HL-60/S4 treated with phorbol 12-myristate 13-acetate at 8.2 ng/mL for 4 days and 3 days (cell line): ENCODE measurements around the gene ADAMTS13.

Source experiments
- in situ Hi-C: fragments of 300-500 bp; cut with MboI; formaldehyde crosslinking; loops from 2 replicates; pipeline ENCODE4 v1.15.0; 2022; ENCODE audit warnings: low sequenced_read_pairs

ADAMTS13 gene

GRCh38 chr9:133470427-133470924, 48.3 kb downstream of the ADAMTS13 start:
- in situ Hi-C loops = no loop called here

DNA sequence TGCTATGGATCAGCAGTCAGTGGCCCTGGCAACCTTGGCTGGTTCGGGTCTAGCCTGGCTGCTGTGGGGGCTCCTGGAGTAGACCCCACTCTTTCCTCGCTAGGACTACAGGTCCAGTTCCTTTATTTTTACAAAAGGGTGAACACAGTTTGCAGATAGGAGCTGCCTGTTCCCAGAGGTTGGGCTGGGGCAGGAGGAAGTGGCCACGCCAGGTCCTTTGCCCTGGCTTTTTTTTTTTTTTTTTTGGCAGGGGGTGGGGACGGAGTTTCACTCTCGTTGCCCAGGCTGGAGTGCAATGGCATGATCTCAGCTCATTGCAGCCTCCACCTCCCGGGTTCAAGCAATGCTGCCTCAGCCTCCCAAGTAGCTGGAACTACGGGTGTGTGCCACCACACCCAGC, 48.8 kb downstream of the ADAMTS13 start:
- in situ Hi-C loops = no loop called here

DNA sequence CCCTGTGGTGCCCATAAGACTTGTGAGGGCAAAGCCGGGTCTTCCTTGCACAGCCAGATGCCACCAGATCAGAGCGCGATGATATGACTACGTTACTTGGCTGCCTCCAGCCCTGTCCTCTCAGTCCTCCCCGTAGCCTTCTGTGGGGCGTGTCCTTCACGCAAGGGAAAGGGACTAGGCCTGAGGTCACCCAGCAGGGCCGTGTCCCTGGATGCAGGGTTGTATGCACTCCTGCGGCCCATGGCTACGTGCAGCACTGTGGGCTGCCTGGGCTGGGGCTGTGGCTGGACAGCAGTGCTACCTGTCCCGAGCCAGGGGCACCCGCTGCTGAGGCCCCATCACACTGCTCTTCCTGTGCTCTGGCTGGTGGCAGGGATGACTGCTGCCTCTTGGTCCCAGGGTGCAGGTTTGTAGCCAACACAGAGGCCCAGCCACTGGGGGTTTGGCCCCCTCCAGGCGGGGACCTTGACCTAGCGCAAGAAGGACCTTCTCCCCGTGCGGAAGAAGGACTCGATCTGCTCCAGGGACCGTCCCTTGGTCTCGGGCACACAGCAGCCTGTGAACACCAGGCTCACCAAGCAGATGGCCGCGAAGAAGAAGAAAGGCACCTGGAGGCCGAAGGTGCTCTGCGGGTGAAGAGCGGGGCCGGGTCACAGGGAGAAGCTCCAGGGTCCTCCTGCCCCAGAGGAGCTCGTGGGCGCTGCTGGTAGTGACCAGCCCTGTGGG, 49.5 kb downstream of the ADAMTS13 start:
- in situ Hi-C loops = no loop called here

DNA sequence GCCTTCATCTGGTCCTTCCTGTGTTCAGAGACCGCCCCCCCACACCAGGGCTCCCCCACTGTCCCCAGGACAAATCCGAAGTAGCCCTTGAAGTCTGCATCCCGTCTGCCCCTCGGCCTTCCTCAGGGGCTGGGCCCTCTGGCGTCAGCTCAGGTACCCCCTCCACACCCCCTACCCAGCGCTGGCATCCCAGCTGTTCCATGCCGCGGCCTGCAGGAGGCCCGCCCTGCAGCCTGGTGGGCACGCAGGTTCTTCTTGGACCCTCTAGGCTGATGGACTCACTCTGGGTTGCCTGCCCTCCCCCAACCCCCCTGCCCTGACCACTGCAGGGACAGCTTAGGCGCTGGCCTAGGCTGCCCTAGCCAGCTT, 50.1 kb downstream of the ADAMTS13 start:
- in situ Hi-C loops = no loop called here

- in situ Hi-C loops = no loop called here
These were observed 50.7 kb downstream of the ADAMTS13 start for GRCh38 chr9:133472753-133473378.

- in situ Hi-C loops = no loop called here
These were observed 51.6 kb downstream of the ADAMTS13 start for GRCh38 chr9:133473743-133474142.

DNA sequence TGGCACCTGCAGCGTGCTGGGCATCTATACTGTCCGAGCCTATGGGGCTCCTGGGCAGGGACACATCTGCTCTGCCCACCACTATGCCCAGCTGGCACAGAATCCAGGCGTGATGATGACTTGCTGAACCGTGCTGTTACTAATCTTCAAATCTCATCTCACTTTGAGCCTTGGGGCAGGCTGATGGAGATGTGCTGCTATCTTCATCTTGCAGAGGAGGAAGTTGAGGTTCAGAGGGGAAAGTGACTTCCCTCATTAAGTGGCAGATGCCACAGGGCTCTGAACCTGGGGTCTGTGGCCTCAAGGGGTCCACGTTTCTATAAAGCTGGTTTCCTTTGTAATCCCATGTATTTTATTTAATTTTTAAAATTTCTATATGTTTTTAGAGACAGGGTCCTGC, 52.0 kb downstream of the ADAMTS13 start:
- in situ Hi-C loops = no loop called here

- in situ Hi-C loops = loop anchor here (25.0 kb wide), 1 partner anchor 288 kb away; no protein-coding TSS in a partner anchor
These were observed 52.7 kb downstream of the ADAMTS13 start for GRCh38 chr9:133474853-133475252.

DNA sequence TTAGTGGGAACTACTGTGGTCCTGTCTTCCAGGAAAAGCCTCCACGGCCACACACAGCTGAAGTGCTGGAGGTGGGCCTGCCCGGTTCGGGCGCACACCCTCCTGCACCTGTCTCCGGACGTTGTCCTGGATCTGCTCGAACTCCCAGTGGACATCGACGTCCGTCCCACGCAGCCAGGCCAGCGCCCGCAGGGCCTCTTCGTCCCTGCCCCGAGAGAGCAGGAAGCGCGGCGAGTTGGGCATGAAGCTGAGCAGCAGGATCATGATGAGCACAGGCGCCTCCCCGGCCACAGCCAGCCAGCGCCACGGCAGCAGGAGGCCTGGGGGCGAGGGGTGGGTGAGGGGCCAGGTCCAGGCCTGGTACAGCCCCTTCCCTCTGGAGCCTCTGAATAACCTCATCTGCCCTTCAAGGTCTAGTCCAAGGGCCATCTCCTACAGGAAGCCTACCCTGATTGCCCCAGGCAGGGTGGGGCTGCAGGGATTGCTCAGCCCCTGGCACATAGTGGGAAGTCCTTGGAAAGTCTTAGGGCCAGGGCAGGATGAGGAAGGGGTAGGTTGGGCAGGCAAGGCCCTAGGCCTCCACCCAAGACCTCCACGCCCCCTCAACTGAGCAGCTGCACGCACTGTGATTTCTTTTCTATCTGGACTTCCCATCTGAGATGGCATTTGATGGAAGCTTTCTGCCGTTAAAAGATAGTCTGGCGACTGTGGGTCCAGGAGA, 53.3 kb downstream of the ADAMTS13 start:
- in situ Hi-C loops = loop anchor here (25.0 kb wide), 1 partner anchor 288 kb away; no protein-coding TSS in a partner anchor

DNA sequence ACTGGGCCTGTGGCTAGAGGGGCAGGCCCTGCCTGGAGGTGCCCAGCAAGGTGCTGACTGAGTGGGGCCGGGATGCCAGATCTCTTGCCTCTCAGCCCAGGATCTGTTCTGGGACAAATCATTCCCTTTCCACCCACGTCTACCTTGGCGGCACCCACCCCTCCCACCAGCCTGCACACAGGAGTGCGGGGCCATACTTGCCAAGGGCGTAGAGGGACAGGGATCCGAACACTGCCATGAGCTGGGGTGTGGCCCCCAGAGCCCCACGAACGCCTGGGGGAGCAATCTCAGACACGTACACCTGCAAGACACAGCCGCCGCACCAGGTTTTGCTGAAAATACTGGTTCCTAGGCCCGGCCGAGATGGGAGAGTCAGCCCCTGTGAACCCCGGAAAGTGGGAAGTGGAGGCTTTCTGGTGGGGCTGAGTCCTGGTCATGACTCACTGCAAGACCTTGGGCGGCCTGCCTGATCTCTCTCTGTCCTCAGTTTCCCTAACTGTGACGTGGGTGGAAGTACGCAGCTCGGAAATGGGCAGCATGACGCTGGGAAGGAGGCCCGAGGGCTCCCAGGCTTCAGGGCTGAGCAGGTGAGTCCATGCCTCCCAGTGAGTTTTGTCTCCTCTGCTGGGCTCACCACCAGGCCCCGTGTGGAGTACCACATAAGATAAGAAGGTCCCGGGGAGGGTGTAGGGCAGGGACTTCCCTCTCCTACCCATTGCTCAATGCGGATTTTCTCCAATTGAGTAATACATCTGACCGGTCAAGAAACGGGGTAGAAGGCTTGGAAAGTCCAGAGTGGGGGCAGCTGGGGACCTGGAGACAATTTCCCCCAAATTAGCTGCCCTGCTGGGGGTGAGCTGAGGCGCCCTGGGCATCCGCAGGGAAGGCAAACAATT, 54.1 kb downstream of the ADAMTS13 start:
- in situ Hi-C loops = loop anchor here (25.0 kb wide), 1 partner anchor 289 kb away; no protein-coding TSS in a partner anchor

DNA sequence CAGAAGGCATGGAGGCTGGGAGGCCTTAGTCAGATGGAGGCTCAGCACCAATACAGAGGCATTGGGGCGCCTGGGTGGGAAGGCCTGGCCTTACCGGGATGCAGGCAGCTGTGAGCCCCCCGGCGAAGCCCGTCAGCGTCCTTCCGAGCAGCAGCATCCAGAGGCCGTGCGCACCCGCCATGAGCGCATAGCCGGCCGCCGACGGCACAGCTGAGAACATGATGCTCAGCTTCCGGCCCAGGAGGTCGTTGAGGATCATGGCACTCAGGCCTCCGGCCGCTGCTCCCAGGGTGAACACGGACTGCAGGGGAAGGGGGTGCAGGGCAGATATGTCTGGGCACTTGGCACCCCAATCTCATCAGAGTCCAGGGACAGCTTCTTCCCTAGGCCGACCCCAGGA, 54.8 kb downstream of the ADAMTS13 start:
- in situ Hi-C loops = loop anchor here (25.0 kb wide), 1 partner anchor 290 kb away; no protein-coding TSS in a partner anchor

- in situ Hi-C loops = loop anchor here (25.0 kb wide), 1 partner anchor 290 kb away; no protein-coding TSS in a partner anchor
These were observed 55.3 kb downstream of the ADAMTS13 start for GRCh38 chr9:133477461-133477860.

GRCh38 chr9:133477992-133478850, 56.1 kb downstream of the ADAMTS13 start:
- in situ Hi-C loops = loop anchor here (25.0 kb wide), 1 partner anchor 291 kb away; no protein-coding TSS in a partner anchor

- in situ Hi-C loops = loop anchor here (25.0 kb wide), 1 partner anchor 292 kb away; no protein-coding TSS in a partner anchor
These were observed 56.9 kb downstream of the ADAMTS13 start, which contains the start of gene SLC2A6 for GRCh38 chr9:133478851-133479711. SLC2A6 (minus strand) TSS chr9:133479099; CDS start chr9:133479059, 40 bp downstream.

- in situ Hi-C loops = loop anchor here (25.0 kb wide), 1 partner anchor 296 kb away; no protein-coding TSS in a partner anchor
These were observed 61.4 kb downstream of the ADAMTS13 start for GRCh38 chr9:133483611-133484010.

DNA sequence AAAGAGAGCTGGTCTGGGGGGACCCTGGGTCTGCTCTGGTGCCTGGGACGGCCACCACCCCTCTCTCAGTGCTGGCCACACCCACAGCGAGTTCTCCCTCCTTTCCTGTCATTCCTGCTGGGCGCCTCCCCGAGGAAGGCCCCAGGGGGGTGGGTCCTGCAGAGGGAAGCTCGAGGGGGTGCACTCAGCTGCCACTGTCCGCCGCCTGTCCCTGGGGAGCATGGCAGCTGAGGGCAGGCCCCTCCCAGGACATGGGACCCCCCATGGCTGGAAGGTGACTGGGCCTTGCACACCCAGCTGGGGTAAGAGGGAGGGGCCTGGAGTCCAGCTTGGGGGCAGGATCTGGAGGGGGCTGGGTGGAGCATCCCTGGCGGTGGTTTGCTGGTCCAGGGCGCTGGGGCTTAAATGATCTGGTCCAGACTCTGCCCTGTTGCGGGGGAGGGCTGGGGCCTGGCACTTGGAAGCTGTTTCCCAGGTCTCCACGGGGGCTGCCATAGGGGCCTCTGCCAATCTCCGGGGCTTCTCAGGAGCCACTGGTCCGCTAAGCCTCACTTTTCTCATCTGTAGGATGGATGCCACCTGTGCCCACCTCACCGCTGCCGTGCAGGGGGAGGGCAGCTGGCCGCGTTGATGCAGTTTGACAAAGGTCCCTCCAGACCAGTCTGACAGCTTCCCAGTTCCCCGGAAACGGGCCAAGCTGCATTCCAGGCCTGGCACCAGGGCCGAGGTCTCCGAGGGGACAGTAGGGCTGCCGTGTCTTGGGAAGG, 62.7 kb downstream of the ADAMTS13 start:
- in situ Hi-C loops = loop anchor here (25.0 kb wide), 1 partner anchor 298 kb away; no protein-coding TSS in a partner anchor

- in situ Hi-C loops = loop anchor here (25.0 kb wide), 1 partner anchor 298 kb away; no protein-coding TSS in a partner anchor
These were observed 63.5 kb downstream of the ADAMTS13 start for GRCh38 chr9:133485531-133486260.
